H1 (cell line): Measurements from ENCODE around the gene KCNK2. TPM values are rescaled to one million over a fixed set of nuclear protein-coding genes. Genes with fewer than 3 reads are reported as not detected.

Source experiments
- CTCF ChIA-PET: fragments of 300-600 bp; sonication (Branson Sonifier 250); formaldehyde crosslinking; loops from one replicate; lab custom pipeline; 2021; ENCODE audit not compliant: partially characterized antibody; lab: Charles Lee
- POLR2A ChIA-PET: fragments of 300-600 bp; sonication (Branson Sonifier 250); formaldehyde crosslinking; loops from one replicate; lab custom pipeline; 2021; ENCODE audit warnings: inconsistent platforms; ENCODE audit not compliant: partially characterized antibody; lab: Charles Lee
- DNase-seq, 2 experiments: peaks; one replicate each; pipeline versions ENCODE4 v3.0.0 to v3.0.0-alpha.2; 2010 to 2022; ENCODE audit warnings: low spot score in 2 of 2, low read depth in 1 of 2, mixed read lengths in 1 of 2
- FAIRE-seq: peaks from 2 replicates; lab custom pipeline; 2011; peaks lifted over from hg19 to GRCh38; lab: Jason Lieb, UNC
- H2AFZ ChIP-seq: 2 replicates; pipeline ENCODE4 v1.8.1; 2012; ENCODE audit warnings: low read length, inconsistent platforms
- H2AK5ac ChIP-seq: 2 replicates; pipeline ENCODE4 v1.6.1; 2013; ENCODE audit warnings: low read depth, low read length
- H2BK120ac ChIP-seq: replicated peaks from 2 replicates; pipeline ENCODE3; 2013; ENCODE audit warnings: low read depth, low read length, inconsistent platforms
- H2BK12ac ChIP-seq: 2 replicates; pipeline ENCODE4 v1.6.1; 2013; ENCODE audit warnings: low read depth, low read length
- H2BK15ac ChIP-seq: 2 replicates; pipeline ENCODE4 v1.6.1; 2013; ENCODE audit warnings: low read length
- H2BK20ac ChIP-seq: 2 replicates; pipeline ENCODE4 v1.6.1; 2013; ENCODE audit warnings: low read length
- H2BK5ac ChIP-seq: 2 replicates; pipeline ENCODE4 v1.6.1; 2013; ENCODE audit warnings: low read depth, low read length
- H3K14ac ChIP-seq: 2 replicates; pipeline ENCODE4 v1.6.1; 2013; ENCODE audit warnings: inconsistent platforms; ENCODE audit not compliant: insufficient read length
- H3K18ac ChIP-seq: 2 replicates; pipeline ENCODE4 v1.6.1; 2013; ENCODE audit warnings: low read length; ENCODE audit errors: extremely low read depth
- H3K23ac ChIP-seq: 2 replicates; pipeline ENCODE4 v1.6.1; 2013; ENCODE audit warnings: inconsistent platforms; ENCODE audit not compliant: insufficient read length
- H3K23me2 ChIP-seq: 2 replicates; pipeline ENCODE4 v1.6.1; 2013; ENCODE audit warnings: low read depth, low read length
- H3K27ac ChIP-seq: 2 replicates; pipeline ENCODE4 v1.6.1; 2011; ENCODE audit warnings: low read depth, low read length, inconsistent platforms
- H3K27me3 ChIP-seq, 4 experiments: replicated peaks in 1 of 4; 1 replicate in 1 of 4; 2 replicates in 3 of 4; pipeline versions ENCODE4 v1.6.1 to v1.8.1; 2011 to 2013; ENCODE audit warnings: low read length in 3 of 4, mild to moderate bottlenecking in 3 of 4, inconsistent platforms in 2 of 4, mixed read lengths in 2 of 4, moderate library complexity in 1 of 4; ENCODE audit not compliant: control insufficient read depth in 3 of 4, insufficient read depth in 3 of 4; ENCODE audit errors: extremely low read depth in 1 of 4
- H3K36me3 ChIP-seq, 4 experiments: 2 replicates each; pipeline versions ENCODE4 v1.6.1 to v1.8.1; 2011 to 2013; ENCODE audit warnings: mild to moderate bottlenecking in 4 of 4, low read length in 3 of 4, moderate library complexity in 2 of 4, control low read depth in 1 of 4, inconsistent platforms in 1 of 4; ENCODE audit not compliant: insufficient read depth in 4 of 4, control insufficient read depth in 2 of 4
- H3K4ac ChIP-seq: replicated peaks from 2 replicates; pipeline ENCODE3; 2013; ENCODE audit warnings: low read length, low read depth, mixed read lengths, inconsistent platforms; ENCODE audit not compliant: insufficient read length
- H3K4me1 ChIP-seq, 4 experiments: replicated peaks in 1 of 4; 1 replicate in 1 of 4; 2 replicates in 3 of 4; pipeline versions ENCODE4 v1.6.1 to v1.8.1; 2011 to 2013; ENCODE audit warnings: low read length in 3 of 4, inconsistent platforms in 2 of 4, mixed read lengths in 1 of 4; ENCODE audit not compliant: insufficient read depth in 4 of 4, control insufficient read depth in 3 of 4
- H3K4me2 ChIP-seq, 2 experiments: 2 replicates each; pipeline versions ENCODE4 v1.6.1 to v1.8.1; 2011 to 2013; ENCODE audit warnings: low read depth in 2 of 2, low read length in 2 of 2, control low read depth in 1 of 2, inconsistent platforms in 1 of 2, mild to moderate bottlenecking in 1 of 2; ENCODE audit not compliant: insufficient read depth in 1 of 2
- H3K4me3 ChIP-seq, 4 experiments: fragments of 200-600, 300-600 bp in 1 of 4; sonication (generic), shearing (Covaris generic), sonication (Bioruptor Twin) in 1 of 4; 2 replicates each; pipeline versions ENCODE4 v1.5.1 to v1.8.1; 2011 to 2016; ENCODE audit warnings: low read length in 4 of 4, low read depth in 3 of 4, control low read depth in 2 of 4, inconsistent platforms in 2 of 4, mild to moderate bottlenecking in 2 of 4, mixed read lengths in 1 of 4, moderate library complexity in 1 of 4; ENCODE audit not compliant: insufficient read depth in 2 of 4; ENCODE audit errors: extremely low read depth in 1 of 4
- H3K56ac ChIP-seq: replicated peaks from 2 replicates; pipeline ENCODE3; 2013; ENCODE audit warnings: low read depth, mild to moderate bottlenecking, mixed read lengths, low read length, inconsistent platforms; ENCODE audit not compliant: insufficient read length
- H3K79me1 ChIP-seq: 2 replicates; pipeline ENCODE4 v1.6.1; 2013; ENCODE audit warnings: low read depth, low read length, control low read depth
- H3K79me2 ChIP-seq, 2 experiments: 2 replicates each; pipeline versions ENCODE4 v1.6.1 to v1.8.1; 2012 to 2013; ENCODE audit warnings: low read length in 2 of 2, mild to moderate bottlenecking in 2 of 2, inconsistent platforms in 1 of 2; ENCODE audit not compliant: insufficient read depth in 2 of 2, control insufficient read depth in 1 of 2
- H3K9ac ChIP-seq, 4 experiments: replicated peaks in 1 of 4; 1 replicate in 1 of 4; 2 replicates in 3 of 4; pipeline versions ENCODE4 v1.6.1 to v1.8.1; 2011 to 2013; ENCODE audit warnings: low read depth in 3 of 4, low read length in 3 of 4, control low read depth in 2 of 4, mild to moderate bottlenecking in 2 of 4, moderate library complexity in 2 of 4, inconsistent platforms in 1 of 4; ENCODE audit errors: extremely low read depth in 1 of 4
- H3K9me3 ChIP-seq, 2 experiments: 2 replicates each; pipeline versions ENCODE4 v1.6.1 to v1.8.1; 2012 to 2013; ENCODE audit warnings: mild to moderate bottlenecking in 2 of 2, moderate library complexity in 2 of 2, control low read depth in 1 of 2, inconsistent platforms in 1 of 2, low read depth in 1 of 2, low read length in 1 of 2, mixed read lengths in 1 of 2; ENCODE audit not compliant: insufficient read depth in 2 of 2
- H4K20me1 ChIP-seq, 2 experiments: replicated peaks in 1 of 2; 2 replicates each; pipeline versions ENCODE3 to v1.8.1; 2011 to 2013; ENCODE audit warnings: inconsistent platforms in 2 of 2, low read length in 2 of 2, mild to moderate bottlenecking in 1 of 2; ENCODE audit not compliant: insufficient read depth in 2 of 2, control insufficient read depth in 1 of 2
- H4K5ac ChIP-seq: 2 replicates; pipeline ENCODE4 v1.6.1; 2013; ENCODE audit warnings: low read length, low read depth, mixed read lengths, inconsistent platforms; ENCODE audit not compliant: insufficient read length
- H4K8ac ChIP-seq: 2 replicates; pipeline ENCODE4 v1.8.0; 2013; ENCODE audit warnings: mild to moderate bottlenecking, moderate library complexity, low read length, inconsistent platforms; ENCODE audit not compliant: insufficient read depth; ENCODE audit errors: extremely low read depth
- H4K91ac ChIP-seq: replicated peaks from 2 replicates; pipeline ENCODE3; 2013; ENCODE audit warnings: low read length, mixed read lengths, inconsistent platforms; ENCODE audit not compliant: insufficient read length
- KDM1A ChIP-seq: fragments of 200-600, 300-600 bp; sonication (generic); IDR thresholded peaks from 2 replicates; pipeline ENCODE4 v1.7.1; 2016; ENCODE audit warnings: mild to moderate bottlenecking, low read length, borderline replicate concordance
- RBBP5 ChIP-seq: IDR thresholded peaks from 2 replicates; pipeline ENCODE4 v1.7.1; 2012; ENCODE audit warnings: low read depth, mild to moderate bottlenecking, inconsistent platforms, low read length, moderate library complexity, borderline replicate concordance
- SUZ12 ChIP-seq: fragments of 200-600 bp; sonication (generic); IDR thresholded peaks from 2 replicates; pipeline ENCODE4 v1.6.1; 2012; ENCODE audit warnings: mild to moderate bottlenecking, inconsistent platforms, low read length, moderate library complexity, mixed read lengths
- ZNF274 ChIP-seq: IDR thresholded peaks from 2 replicates; pipeline ENCODE4 v1.7.0; 2012; ENCODE audit warnings: low read length, borderline replicate concordance; ENCODE audit errors: extremely low read depth
- WGBS, 2 experiments: shearing (Covaris generic) in 1 of 2; methylation state at CpG; one replicate each; pipeline versions ENCODE4 v1.1.6 to v1.1.7; 2013 to 2015; ENCODE audit warnings: low lambda C conversion rate in 2 of 2, mixed read lengths in 2 of 2, inconsistent platforms in 1 of 2, low coverage in 1 of 2, missing lambda C conversion rate in 1 of 2; ENCODE audit not compliant: insufficient replicate concordance in 2 of 2, insufficient coverage in 1 of 2, insufficient read length in 1 of 2; ENCODE audit errors: extremely low coverage in 1 of 2, missing lambda C conversion rate in 1 of 2; 5-methylcytosine and 5-hydroxymethylcytosine counted together
- polyA plus RNA-seq, 7 experiments: library from polyadenylated mRNA; depleted of rRNA in 3 of 7; stranded (reverse) in 5 of 7; unstranded in 2 of 7; fragments of >200 nt in 5 of 7; fragments of 200-250 nt in 2 of 7; gene quantifications; 1 replicate in 5 of 7; 2 replicates in 1 of 7; 4 replicates in 1 of 7; pipeline versions ENCODE4 v1.2.1 to v1.2.3, GENCODE V29; 2011 to 2013; ENCODE audit warnings: missing spikeins in 2 of 7, mixed read lengths in 2 of 7
- total RNA-seq: library from RNA; stranded (reverse); fragmentation: NEBNext Ultra II Directional; extraction: Animal tissue kit (Norgen Biotek cat#: 25700); gene quantifications from 2 replicates; pipeline ENCODE4 v1.2.1, GENCODE V29; 2021

KCNK2 gene
- total and polyA plus RNA-seq, 2 of the 8 experiments (the other 6 are each of a cell fraction or from before 2014, with no cell fraction given) = 0.59 to 1.2 TPM

DNA sequence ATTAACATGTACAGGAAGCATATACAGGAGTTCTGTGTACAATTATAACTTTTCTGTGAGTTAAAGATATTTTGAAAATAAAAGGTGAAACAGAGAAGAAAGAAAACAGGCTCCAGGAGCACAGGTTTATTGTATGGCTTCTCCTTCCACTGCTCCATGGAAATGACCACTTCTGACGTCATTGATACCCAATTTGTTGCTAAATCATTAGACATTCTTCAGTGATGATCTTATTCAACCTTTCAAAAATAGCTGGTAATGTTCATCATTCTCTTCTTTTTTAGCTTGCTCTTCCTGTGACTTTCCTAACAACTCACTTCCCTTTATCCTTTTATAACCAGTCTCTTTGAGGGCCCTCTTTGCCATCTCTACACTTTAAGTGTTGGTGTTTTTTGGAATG, 77.8 kb downstream of the KCNK2 start:
- H4K91ac ChIP-seq = no peak overlapping the region
- no peak for DNase-seq
- no peak overlapping the region for H3K4me3 ChIP-seq
- FAIRE-seq = no peak
- no peak overlapping the region for H3K9ac ChIP-seq
- no peaks in the 10 kb centered on the region for H3K23me2 ChIP-seq
- no peak overlapping the region for H3K18ac ChIP-seq
- H3K4me1 ChIP-seq = no peaks in the 10 kb centered on the region
- H3K23ac ChIP-seq = no peak overlapping the region
- no peaks in the 10 kb centered on the region for H3K79me2 ChIP-seq
- no peak overlapping the region for H2AFZ ChIP-seq
- WGBS, 2 experiments = 93% methylated on average over 1 of the region's 1 CpG; no CpG with 5 or more reads in 1 of the 2 experiments
- no peak overlapping the region for H3K56ac ChIP-seq
- no peak overlapping the region for H3K4me2 ChIP-seq
- POLR2A ChIA-PET = no interaction called here
- H4K8ac ChIP-seq = no peak overlapping the region
- no peak overlapping the region for H2BK120ac ChIP-seq
- no peak overlapping the region for H2BK15ac ChIP-seq
- H3K4ac ChIP-seq = no peak overlapping the region
- no peak overlapping the region for H2BK12ac ChIP-seq
- no peaks in the 10 kb centered on the region for H4K20me1 ChIP-seq
- H3K9me3 ChIP-seq = no peaks in the 10 kb centered on the region
- H3K36me3 ChIP-seq = no peaks in the 10 kb centered on the region
- no peaks in the 10 kb centered on the region for H3K27me3 ChIP-seq
- H2BK20ac ChIP-seq = no peak overlapping the region
- H2AK5ac ChIP-seq = no peak overlapping the region
- no peaks in the 10 kb centered on the region for H3K79me1 ChIP-seq
- no peak overlapping the region for H3K27ac ChIP-seq
- no peak overlapping the region for H4K5ac ChIP-seq
- H3K14ac ChIP-seq = no peak overlapping the region
- TF ChIP-seq KDM1A (no peak), ZNF274 (no peak), RBBP5 (no peak), SUZ12 (no peak)
- CTCF ChIA-PET = no interaction called here
- H2BK5ac ChIP-seq = no peak overlapping the region
